Hepatocyte (in vitro differentiated cells): Measurements from ENCODE around the gene CATSPERB.

Experiments
- EZH2 ChIP-seq: fragments of 200-600 bp; sonication (generic); IDR thresholded peaks from 2 replicates; pipeline ENCODE4 v1.6.1; 2016; ENCODE audit warnings: antibody characterized with exemption, mild to moderate bottlenecking, borderline replicate concordance
- TF ChIP-seq, protein P1 (sequence below): fragments of 200-600 bp; sonication (generic); IDR thresholded peaks from 2 replicates; pipeline ENCODE4 v1.5.1; 2016; ENCODE audit warnings: antibody characterized with exemption, mild to moderate bottlenecking; ENCODE audit not compliant: poor library complexity

DNA sequence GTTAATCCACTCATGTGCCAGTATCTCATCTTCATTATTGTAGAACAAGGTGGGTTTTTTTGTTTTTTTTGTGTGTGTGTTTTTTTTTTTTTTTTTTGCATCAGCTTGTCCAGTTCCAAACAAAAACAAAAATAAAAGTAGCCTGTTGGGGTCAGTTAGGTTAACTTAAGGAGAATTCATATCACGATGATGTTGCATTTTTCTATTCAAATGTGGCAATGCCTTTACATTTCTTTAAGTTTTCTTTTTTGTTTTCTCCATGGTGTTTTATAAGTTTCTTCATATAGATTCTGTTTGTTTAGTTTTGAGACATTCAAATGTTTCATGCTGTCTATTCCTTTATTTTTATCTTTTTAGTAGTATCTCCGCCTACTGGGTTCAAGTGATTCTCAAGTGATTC is 16.2 kb upstream of the CATSPERB start:
- TF ChIP-seq, protein P1, sequence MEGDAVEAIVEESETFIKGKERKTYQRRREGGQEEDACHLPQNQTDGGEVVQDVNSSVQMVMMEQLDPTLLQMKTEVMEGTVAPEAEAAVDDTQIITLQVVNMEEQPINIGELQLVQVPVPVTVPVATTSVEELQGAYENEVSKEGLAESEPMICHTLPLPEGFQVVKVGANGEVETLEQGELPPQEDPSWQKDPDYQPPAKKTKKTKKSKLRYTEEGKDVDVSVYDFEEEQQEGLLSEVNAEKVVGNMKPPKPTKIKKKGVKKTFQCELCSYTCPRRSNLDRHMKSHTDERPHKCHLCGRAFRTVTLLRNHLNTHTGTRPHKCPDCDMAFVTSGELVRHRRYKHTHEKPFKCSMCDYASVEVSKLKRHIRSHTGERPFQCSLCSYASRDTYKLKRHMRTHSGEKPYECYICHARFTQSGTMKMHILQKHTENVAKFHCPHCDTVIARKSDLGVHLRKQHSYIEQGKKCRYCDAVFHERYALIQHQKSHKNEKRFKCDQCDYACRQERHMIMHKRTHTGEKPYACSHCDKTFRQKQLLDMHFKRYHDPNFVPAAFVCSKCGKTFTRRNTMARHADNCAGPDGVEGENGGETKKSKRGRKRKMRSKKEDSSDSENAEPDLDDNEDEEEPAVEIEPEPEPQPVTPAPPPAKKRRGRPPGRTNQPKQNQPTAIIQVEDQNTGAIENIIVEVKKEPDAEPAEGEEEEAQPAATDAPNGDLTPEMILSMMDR = no peak
- no peak for TF ChIP-seq EZH2
